ENCODE measurements around the gene OR52K2.
"Not testable (repeated sequence)": the region's sequence is repeated elsewhere in the genome, so short reads cannot be mapped to it uniquely, and the experiment has no call there.

The OR52K2 gene

DNA sequence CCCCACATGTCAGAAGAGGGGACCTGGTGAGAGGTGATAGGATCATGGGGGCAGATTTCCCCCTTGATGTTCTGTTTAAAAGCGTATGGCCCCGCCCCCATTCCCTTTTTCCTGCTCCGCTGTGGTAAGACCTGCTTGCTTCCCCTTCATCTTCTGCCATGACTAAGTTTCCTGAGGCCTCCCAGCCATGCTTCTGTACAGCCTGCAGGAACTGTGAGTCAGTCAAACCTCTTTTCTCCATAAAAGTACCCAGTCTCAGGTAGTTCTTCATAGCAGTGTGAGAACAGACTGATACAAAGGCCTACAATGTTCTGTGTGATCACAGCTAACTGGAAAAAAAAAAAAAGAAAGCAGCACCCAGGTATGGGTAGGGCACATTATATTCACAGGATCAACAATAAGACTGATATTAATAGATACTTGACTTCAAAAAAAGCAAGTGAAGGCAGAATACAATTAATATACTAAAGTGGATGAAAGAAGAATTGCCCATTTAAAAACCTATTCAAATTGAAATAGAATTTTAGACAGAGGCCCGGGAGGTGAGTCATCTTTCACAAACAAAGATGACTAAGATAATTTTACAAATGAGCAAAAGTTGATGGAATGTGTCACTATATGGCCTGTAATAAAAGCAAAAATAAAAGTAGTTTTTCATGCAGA, 31.6 kb downstream of the OR52K2 start:
- no peak for DNase-seq (ENCODE audit: low spot score)

DNA sequence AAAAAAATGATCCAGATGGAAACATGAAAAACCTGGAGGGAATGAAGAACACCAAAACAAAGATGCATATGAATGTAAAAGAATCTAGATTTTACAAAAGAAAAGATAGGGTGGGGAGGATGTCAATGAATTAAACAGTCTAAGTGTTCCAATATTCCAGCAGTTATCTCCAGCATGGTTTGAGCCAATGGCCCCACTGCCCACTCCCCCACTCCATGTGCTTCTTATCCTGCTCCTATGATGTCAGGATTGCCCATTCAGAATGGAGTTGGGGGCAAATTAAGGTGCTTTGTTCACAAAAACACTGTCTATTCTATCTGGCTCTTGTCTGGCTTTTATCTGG, 32.1 kb downstream of the OR52K2 start:
- no peak for DNase-seq (ENCODE audit: low spot score)

- no peak for DNase-seq (ENCODE audit: low spot score)
Observed at GRCh38 chr11:4482445-4482844, 33.4 kb downstream of the OR52K2 start, which contains the start of gene OR52K1. Gene OR52K1 (plus strand): TSS chr11:4482646. CDS start chr11:4488901, 6,255 bp downstream.

DNA sequence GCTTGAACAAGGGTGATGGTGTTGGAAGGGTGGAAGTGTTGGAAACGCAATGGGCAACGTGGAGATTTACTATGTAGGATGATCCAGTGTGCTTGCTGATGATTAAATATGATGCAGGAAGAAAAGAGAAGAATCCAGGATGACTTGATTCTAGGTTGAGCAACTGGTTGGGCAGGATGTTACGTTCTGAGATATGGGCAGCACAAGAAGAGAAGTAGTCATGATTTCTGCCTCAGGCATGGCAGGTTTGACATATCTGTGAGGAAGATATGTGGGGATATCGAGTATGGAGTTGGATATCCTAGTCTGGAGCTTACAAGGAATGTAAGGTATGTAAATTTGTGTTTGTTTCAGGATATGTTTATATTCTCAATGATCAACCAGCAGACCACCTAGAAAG, 35.2 kb downstream of the OR52K2 start:
- no peak for DNase-seq (ENCODE audit: low spot score)

DNA sequence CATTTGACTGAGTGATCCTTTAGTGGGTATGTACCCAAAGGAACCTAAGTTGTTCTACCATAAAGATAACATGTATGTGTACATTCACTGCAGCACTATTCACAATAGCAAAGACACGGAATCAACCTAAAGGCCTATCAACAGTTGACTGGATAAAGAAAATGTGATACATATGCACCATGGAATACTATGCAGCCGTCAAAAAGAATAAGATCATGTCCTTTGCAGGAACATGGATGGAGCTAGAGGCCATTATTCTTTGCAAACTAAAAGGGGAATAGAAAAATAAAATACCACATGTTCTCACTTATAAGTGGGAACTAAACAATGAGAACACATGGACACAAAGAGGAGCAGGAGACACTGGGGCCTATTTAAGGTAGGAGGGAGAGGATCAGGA, 42.3 kb downstream of the OR52K2 start:
- not testable (repeated sequence) for DNase-seq (ENCODE audit: low spot score)

- DNase-seq (ENCODE audit: low spot score), result no peak
Observed at GRCh38 chr11:4491878-4492606, 42.9 kb downstream of the OR52K2 start.

DNA sequence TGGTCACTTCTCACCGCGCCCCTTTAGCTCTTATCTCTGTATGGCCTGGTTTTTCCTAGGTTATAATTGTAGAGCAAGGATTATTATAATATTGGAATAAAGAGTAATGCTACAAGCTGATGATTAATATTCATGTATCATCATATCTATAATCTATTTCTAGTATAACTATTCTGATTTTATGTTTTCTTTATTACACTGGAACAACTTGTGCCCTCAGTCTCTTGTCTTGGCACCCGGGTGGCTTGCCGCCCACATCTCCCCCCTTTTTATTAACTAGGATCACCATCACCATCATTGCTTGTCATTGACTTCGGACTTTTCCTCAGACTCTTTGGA, 44.4 kb downstream of the OR52K2 start:
- DNase-seq (ENCODE audit: low spot score), result no peak

GRCh38 chr11:4495487-4495886, 46.4 kb downstream of the OR52K2 start:
- no peak for DNase-seq (ENCODE audit: low spot score)

- DNase-seq (ENCODE audit: low spot score), result no peak
Observed at GRCh38 chr11:4495986-4496385, 46.9 kb downstream of the OR52K2 start.

- DNase-seq (ENCODE audit: low spot score), result no peak
Observed at GRCh38 chr11:4496557-4497248, 47.6 kb downstream of the OR52K2 start.

Measured in germinal center (tissue), 1 donor.